Liver (tissue), 9 donors: ENCODE results near the gene CEACAM21. TPM values are rescaled to one million over a fixed set of nuclear protein-coding genes. Genes with fewer than 3 reads are reported as not detected.

Experiments used
- DNase-seq: peaks from one replicate; pipeline ENCODE4 v3.0.0-alpha.2; 2017; ENCODE audit warnings: low spot score
- H3K27ac ChIP-seq, 2 donors: one replicate each; pipeline ENCODE4 v1.7.0; 2013; ENCODE audit warnings: inconsistent platforms in 2 of 2, low read length in 2 of 2, control low read depth in 1 of 2, low read depth in 1 of 2, mild to moderate bottlenecking in 1 of 2
- H3K27me3 ChIP-seq, 4 donors: one replicate each; pipeline versions ENCODE4 v1.6.1 to v1.7.0; 2013; ENCODE audit warnings: low read length in 3 of 4, inconsistent platforms in 1 of 4, mild to moderate bottlenecking in 1 of 4, moderate library complexity in 1 of 4; ENCODE audit not compliant: control insufficient read depth in 4 of 4, insufficient read depth in 4 of 4
- H3K36me3 ChIP-seq, 4 donors: one replicate each; pipeline versions ENCODE4 v1.6.1 to v1.7.0; 2013; ENCODE audit warnings: low read length in 3 of 4, mild to moderate bottlenecking in 3 of 4, low read depth in 1 of 4, moderate library complexity in 1 of 4; ENCODE audit not compliant: control insufficient read depth in 4 of 4, insufficient read depth in 3 of 4
- H3K4me1 ChIP-seq, 4 donors: one replicate each; pipeline versions ENCODE4 v1.6.1 to v1.7.0; 2013; ENCODE audit warnings: low read length in 3 of 4, mild to moderate bottlenecking in 3 of 4, moderate library complexity in 1 of 4; ENCODE audit not compliant: control insufficient read depth in 4 of 4, insufficient read depth in 4 of 4
- H3K4me3 ChIP-seq, 3 donors: one replicate each; pipeline versions ENCODE4 v1.6.1 to v1.7.0; 2013; ENCODE audit warnings: low read length in 3 of 3, control low read depth in 1 of 3, low read depth in 1 of 3, mild to moderate bottlenecking in 1 of 3
- H3K9ac ChIP-seq, 2 donors: one replicate each; pipeline ENCODE4 v1.7.0; 2013; ENCODE audit warnings: low read length in 2 of 2, mild to moderate bottlenecking in 2 of 2, moderate library complexity in 2 of 2, control low read depth in 1 of 2, low read depth in 1 of 2
- H3K9me3 ChIP-seq, 4 donors: one replicate each; pipeline versions ENCODE4 v1.6.1 to v1.7.0; 2013; ENCODE audit warnings: low read length in 3 of 4; ENCODE audit not compliant: control insufficient read depth in 4 of 4
- EGR1 ChIP-seq, 2 donors: IDR thresholded peaks; 2 replicates each; pipeline ENCODE4 v1.6.1; 2016 to 2018; ENCODE audit warnings: antibody characterized with exemption in 2 of 2, low read depth in 2 of 2
- FOXA1 ChIP-seq: IDR thresholded peaks from 2 replicates; pipeline ENCODE4 v1.6.1; 2016; ENCODE audit warnings: antibody characterized with exemption
- HNF4A ChIP-seq, 2 donors: conservative IDR thresholded peaks; 2 replicates each; pipeline ENCODE4 v1.6.1; 2016; ENCODE audit warnings: antibody characterized with exemption in 2 of 2, mild to moderate bottlenecking in 2 of 2
- HNF4G ChIP-seq: IDR thresholded peaks from 2 replicates; pipeline ENCODE4 v1.6.1; 2016; ENCODE audit warnings: antibody characterized with exemption
- MAX ChIP-seq: IDR thresholded peaks from 2 replicates; pipeline ENCODE4 v1.6.1; 2016; ENCODE audit warnings: antibody characterized with exemption
- NR2F2 ChIP-seq: IDR thresholded peaks from 2 replicates; pipeline ENCODE4 v1.6.1; 2016; ENCODE audit warnings: antibody characterized with exemption
- SP1 ChIP-seq: IDR thresholded peaks from 2 replicates; pipeline ENCODE4 v1.6.1; 2018; ENCODE audit warnings: antibody characterized with exemption, mild to moderate bottlenecking
- WGBS: extraction: QIAGEN DNeasy Blood & Tissue Kit; methylation state at CpG from one replicate; pipeline ENCODE4 v1.1.7; 2013; 5-methylcytosine and 5-hydroxymethylcytosine counted together
- polyA plus RNA-seq, 2 donors: library from polyadenylated mRNA; stranded (reverse) in 1 of 2; unstranded in 1 of 2; fragments of 200-250 nt in 1 of 2; fragments of >200 nt in 1 of 2; fragmentation: Nextera tagmentation in 1 of 2; extraction: Ambion mirVana in 1 of 2; gene quantifications; one replicate each; pipeline versions ENCODE4 v1.2.1 to v1.2.3, GENCODE V29; 2013 to 2015
- total RNA-seq, 2 donors: library from RNA; depleted of rRNA; stranded (reverse); fragments of >200 nt; gene quantifications; one replicate each; pipeline ENCODE4 v1.2.3, GENCODE V29; 2014
- TF ChIP-seq, protein P1 (sequence below): fragments of 150-350 bp; IDR thresholded peaks from 2 replicates; pipeline ENCODE4 v1.5.1; 2017; ENCODE audit warnings: improper control_type of control experiment, low read depth, low read length; ENCODE audit not compliant: missing input control
- TF ChIP-seq, protein P2 (sequence below): IDR thresholded peaks from 2 replicates; pipeline ENCODE4 v1.6.1; 2016; ENCODE audit warnings: antibody characterized with exemption
- donor health status: healthy.
- donor health status: healthy.
- donor health status: healthy.
- donor health status: healthy.
- donor health status: healthy.

Gene CEACAM21
- total and polyA plus RNA-seq, 4 donors = 0.58 to 2.5 (median 1.8) TPM

DNA sequence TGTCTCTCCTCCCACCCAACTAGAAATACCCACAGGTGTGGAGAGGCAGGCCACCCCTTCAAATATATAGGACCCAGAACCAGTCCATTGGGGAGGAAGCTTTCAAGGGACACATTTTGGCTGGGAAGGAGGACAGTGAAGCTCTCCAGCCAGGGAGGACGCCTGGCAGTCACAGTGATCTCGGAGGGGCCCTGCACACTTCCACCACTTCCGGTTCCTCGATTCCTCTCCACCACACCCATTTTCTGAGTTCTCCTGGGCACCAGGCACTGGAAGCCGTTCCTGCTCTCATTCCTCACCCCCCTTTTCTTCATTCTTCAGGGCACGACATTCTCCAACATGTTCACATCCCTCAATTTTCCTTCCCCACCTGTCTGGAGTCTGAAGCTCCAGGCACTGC, 30.4 kb upstream of the CEACAM21 start:
- Histone ChIP-seq H3K27me3 (peaks cover 0 to 4% (median 2%) of the 10 kb centered on the region in 4 donors), H3K4me3 (no peak overlapping the region), H3K4me1 (peaks cover 0 to 4% (median 1%) of the 10 kb centered on the region in 4 donors), H3K9me3 (no peaks in the 10 kb centered on the region), H3K9ac (no peak overlapping the region), H3K36me3 (no peaks in the 10 kb centered on the region), H3K27ac (no peak overlapping the region)
- 50% methylated on average over 6 of the region's 6 CpGs for WGBS
- DNase-seq = no peak
- TF ChIP-seq EGR1 (IDR thresholded peaks at IDR 0.05; ENCODE audit: low read depth in 2 of 2) (no peak), MAX (no peak), HNF4G (no peak)

DNA sequence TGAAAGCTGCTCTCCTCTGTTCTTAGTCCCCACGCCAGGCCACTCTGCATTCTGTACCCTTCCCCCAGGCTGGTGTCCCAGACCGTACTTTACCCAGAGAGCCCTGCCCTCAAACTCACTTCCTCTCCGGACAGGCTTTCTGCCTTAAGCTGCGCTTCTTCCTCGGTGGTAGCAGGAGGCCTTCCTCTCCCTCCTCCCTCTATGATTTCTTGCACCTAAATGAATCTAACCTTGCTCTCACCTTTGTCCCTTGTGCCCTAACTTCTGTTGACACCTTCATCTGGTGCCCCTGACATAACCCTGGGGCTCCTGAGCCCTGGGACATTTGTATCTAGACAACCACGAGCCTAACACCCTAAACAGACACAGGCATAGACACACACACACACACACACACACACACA, 29.6 kb upstream of the CEACAM21 start:
- H3K27ac ChIP-seq = peak overlapping the region in 1 of 2 donors; percentile 43
- no peak for DNase-seq
- H3K4me3 ChIP-seq = no peak overlapping the region
- 34% methylated on average over 6 of the region's 6 CpGs for WGBS
- TF ChIP-seq, protein P1, sequence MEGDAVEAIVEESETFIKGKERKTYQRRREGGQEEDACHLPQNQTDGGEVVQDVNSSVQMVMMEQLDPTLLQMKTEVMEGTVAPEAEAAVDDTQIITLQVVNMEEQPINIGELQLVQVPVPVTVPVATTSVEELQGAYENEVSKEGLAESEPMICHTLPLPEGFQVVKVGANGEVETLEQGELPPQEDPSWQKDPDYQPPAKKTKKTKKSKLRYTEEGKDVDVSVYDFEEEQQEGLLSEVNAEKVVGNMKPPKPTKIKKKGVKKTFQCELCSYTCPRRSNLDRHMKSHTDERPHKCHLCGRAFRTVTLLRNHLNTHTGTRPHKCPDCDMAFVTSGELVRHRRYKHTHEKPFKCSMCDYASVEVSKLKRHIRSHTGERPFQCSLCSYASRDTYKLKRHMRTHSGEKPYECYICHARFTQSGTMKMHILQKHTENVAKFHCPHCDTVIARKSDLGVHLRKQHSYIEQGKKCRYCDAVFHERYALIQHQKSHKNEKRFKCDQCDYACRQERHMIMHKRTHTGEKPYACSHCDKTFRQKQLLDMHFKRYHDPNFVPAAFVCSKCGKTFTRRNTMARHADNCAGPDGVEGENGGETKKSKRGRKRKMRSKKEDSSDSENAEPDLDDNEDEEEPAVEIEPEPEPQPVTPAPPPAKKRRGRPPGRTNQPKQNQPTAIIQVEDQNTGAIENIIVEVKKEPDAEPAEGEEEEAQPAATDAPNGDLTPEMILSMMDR = no peak
- TF ChIP-seq FOXA1 = no peak
- no peak for TF ChIP-seq NR2F2
- no peak for TF ChIP-seq SP1
- H3K4me1 ChIP-seq = peaks cover 0 to 4% (median 1%) of the 10 kb centered on the region in 4 donors
- H3K9ac ChIP-seq = peak overlapping the region in 1 of 2 donors; percentile 38
- no peaks in the 10 kb centered on the region for H3K36me3 ChIP-seq
- peaks cover 0 to 4% (median 2%) of the 10 kb centered on the region in 4 donors for H3K27me3 ChIP-seq
- H3K9me3 ChIP-seq = no peaks in the 10 kb centered on the region

DNA sequence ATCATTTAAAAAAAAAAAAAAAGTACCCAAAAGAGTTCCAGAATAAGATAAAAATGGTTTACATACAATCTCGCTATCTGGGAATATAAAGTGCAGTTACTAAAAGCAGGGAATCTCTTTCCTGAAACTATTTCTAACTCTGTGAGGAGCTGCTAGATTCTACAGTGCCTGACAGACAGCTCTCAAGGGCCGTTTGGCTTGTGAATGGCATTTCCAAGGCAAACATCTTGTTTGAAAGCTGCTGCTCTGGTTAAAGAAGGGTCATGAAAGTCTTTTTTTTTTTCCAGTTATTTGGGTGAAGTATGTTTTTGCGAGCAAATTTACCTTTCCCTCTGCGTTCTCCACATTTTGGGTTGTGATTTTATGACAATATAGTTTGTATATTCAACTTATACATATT, 29.0 kb upstream of the CEACAM21 start:
- DNase-seq = no peak
- no peaks in the 10 kb centered on the region for H3K9me3 ChIP-seq
- no peaks in the 10 kb centered on the region for H3K36me3 ChIP-seq
- H3K27me3 ChIP-seq = peaks cover 0 to 4% (median 3%) of the 10 kb centered on the region in 4 donors
- WGBS = 54% methylated on average over 4 of the region's 4 CpGs
- H3K4me3 ChIP-seq = no peak overlapping the region
- no peak overlapping the region for H3K9ac ChIP-seq
- peaks cover 0 to 4% (median 1%) of the 10 kb centered on the region in 4 donors for H3K4me1 ChIP-seq
- peak overlapping the region in 1 of 2 donors; percentile 43 for H3K27ac ChIP-seq
- TF ChIP-seq HNF4A (conservative IDR thresholded peaks at IDR 0.05) = no peak
- no peak for TF ChIP-seq MAX
- TF ChIP-seq, protein P2, sequence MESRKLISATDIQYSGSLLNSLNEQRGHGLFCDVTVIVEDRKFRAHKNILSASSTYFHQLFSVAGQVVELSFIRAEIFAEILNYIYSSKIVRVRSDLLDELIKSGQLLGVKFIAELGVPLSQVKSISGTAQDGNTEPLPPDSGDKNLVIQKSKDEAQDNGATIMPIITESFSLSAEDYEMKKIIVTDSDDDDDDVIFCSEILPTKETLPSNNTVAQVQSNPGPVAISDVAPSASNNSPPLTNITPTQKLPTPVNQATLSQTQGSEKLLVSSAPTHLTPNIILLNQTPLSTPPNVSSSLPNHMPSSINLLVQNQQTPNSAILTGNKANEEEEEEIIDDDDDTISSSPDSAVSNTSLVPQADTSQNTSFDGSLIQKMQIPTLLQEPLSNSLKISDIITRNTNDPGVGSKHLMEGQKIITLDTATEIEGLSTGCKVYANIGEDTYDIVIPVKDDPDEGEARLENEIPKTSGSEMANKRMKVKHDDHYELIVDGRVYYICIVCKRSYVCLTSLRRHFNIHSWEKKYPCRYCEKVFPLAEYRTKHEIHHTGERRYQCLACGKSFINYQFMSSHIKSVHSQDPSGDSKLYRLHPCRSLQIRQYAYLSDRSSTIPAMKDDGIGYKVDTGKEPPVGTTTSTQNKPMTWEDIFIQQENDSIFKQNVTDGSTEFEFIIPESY = no peak
